Medulla oblongata (tissue), 1 donor: ENCODE measurements around the gene HLA-DQA2.
A peak's percentile ranks its signal among the peaks of the same experiment; 100 is the strongest.
"Not testable (repeated sequence)": the region's sequence is repeated elsewhere in the genome, so short reads cannot be mapped to it uniquely, and the experiment has no call there.

Experiments
- DNase-seq: peaks from one replicate; pipeline ENCODE4 v3.0.0-alpha.2; 2015; ENCODE audit errors: extremely low spot score

The HLA-DQA2 gene

DNA sequence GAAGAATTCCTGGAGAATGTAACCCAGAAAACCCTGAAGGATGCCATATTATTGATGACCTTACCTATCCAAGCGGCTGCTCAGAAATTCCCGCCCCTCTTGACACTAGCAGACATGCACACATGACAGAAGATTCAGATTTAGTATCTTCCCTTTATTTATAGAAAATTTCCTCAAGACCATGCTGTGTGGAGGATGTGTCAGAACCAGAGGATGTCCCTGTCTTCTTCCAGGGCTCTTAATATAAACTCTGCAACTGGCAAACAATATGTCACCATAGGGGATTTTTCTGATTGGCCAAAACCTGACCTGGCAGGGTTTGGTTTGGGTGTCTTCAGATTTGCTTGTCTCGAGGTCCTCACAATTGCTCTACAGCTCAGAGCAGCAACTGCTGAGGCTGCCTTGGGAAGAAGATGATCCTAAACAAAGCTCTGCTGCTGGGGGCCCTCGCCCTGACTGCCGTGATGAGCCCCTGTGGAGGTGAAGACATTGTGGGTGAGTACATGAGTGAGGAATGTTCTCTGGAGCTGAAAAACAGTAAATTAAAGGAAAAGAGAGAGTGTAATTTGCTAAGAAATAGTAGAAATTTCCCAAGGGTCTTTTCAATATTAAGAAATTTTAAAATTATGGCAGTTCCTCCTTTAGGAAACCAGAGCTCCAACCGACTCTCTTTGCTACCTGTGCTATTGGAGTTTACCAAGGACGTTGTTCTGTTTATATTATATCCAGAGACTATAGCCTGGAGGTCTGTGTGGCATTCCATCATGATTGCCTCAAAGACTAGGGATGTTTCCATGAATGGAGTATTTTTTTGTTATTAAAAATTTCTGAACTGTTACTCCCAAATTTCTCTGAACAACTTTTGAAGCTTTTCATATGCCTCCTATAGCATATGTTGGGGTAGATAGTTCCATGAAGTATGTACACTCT lies at the start of gene HLA-DQA2:
Gene HLA-DQA2, plus strand, starts transcription at position 361 of the 930 bp plus-strand sequence. Its CDS starts 53 bp downstream, at position 414.
- DNase-seq: no peak

GRCh38 chr6:32692019-32692418 lies 49.2 kb upstream of the HLA-DQA2 start:
- DNase-seq: peak; percentile 1

- DNase-seq: peak; percentile 1
Observed at GRCh38 chr6:32697031-32697430, 44.2 kb upstream of the HLA-DQA2 start.

- peak; percentile 81 for DNase-seq
Observed at GRCh38 chr6:32700391-32701040, 40.7 kb upstream of the HLA-DQA2 start.

DNA sequence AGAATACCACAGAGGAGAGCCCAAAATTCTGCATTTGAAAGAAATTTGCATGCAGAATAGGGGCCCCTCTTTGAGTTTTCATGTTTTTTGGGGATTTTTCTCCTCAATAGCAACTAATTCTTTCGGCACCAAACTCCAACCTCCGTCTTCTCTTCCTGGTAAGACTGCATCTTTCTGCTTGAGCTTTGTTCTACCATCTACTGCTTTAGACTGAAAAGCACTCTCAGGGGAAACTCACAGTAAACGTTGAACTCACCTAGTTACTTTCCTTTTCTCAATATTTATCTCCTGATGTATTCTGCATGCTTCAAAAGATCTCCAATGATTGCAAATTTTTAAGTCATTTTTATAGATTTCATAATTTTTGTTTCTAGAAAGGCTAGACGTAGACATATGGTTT lies 37.8 kb upstream of the HLA-DQA2 start:
- DNase-seq: no peak

DNA sequence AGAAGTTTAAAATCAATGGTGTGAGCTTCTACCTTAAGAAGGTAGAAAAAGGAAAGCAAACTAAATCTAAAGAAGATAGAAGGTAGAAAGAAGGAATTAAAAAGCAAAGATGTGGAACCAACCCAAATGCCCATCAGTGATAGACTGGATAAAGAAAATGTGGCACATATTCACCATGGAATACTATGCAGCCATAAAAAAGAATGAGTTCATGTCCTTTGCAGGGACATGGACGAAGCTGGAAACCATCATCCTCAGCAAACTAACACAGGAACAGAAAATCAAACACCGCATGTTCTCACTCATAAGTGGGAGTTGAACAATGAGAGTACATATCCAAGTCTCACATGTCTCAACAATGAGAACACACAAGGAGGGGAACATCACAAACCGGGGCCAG lies 36.0 kb upstream of the HLA-DQA2 start:
- DNase-seq: not testable (repeated sequence)

GRCh38 chr6:32709625-32710024 lies 31.6 kb upstream of the HLA-DQA2 start:
- DNase-seq: no peak

- no peak for DNase-seq
Observed at GRCh38 chr6:32713241-32713640, 27.9 kb upstream of the HLA-DQA2 start.

DNA sequence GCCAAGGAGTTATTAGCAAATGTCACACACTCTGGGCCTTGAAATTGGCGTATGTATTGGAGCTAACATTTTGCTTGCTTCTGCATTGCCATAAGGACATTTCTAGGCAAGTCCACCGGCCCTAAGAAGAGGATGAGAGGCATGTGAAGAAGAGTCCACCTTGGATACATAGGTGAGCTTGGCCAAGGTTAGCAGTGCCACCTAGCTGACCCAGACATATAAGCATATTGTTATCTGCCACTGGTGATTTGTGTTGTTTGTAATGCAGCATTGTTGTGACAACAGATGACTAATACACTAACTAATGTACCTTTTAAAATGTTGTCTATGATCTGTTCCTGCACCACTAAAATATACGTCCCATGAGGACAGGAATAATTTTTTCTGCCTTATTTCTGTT lies 24.8 kb upstream of the HLA-DQA2 start:
- DNase-seq: no peak

GRCh38 chr6:32718879-32719278 lies 22.3 kb upstream of the HLA-DQA2 start:
- DNase-seq: no peak

DNA sequence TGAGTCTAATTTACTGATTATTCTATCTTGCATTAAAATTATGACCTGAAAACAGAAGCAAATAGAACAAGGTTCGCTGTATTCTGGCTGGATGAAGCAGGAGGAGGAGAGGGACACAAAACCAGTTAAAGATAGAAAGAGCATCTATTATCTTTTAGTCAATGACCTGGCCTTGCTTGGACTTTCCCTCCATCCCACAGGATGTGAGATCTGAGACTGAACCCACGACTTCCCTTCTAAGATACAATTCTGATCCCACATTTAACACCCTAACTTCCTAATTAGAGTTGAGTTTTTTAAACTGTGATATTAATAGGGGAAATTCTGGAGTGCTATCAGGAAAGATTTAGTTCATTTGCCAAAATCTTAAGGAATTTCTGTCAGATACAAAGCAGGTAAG lies 3.1 kb upstream of the HLA-DQA2 start:
- DNase-seq: no peak

GRCh38 chr6:32742374-32742773 lies 1.2 kb downstream of the HLA-DQA2 start:
- no peak for DNase-seq

GRCh38 chr6:32744776-32745175 lies 3.6 kb downstream of the HLA-DQA2 start:
- DNase-seq: no peak

DNA sequence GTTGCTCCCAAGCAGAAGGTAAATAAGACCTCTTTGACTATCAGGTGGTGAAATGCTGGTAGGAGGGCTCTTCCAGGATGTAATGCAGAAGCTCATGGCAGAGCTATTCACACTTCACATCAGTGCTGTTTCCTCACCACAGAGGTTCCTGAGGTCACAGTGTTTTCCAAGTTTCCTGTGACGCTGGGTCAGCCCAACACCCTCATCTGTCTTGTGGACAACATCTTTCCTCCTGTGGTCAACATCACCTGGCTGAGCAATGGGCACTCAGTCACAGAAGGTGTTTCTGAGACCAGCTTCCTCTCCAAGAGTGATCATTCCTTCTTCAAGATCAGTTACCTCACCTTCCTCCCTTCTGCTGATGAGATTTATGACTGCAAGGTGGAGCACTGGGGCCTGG lies 4.5 kb downstream of the HLA-DQA2 start:
- not testable (repeated sequence) for DNase-seq

DNA sequence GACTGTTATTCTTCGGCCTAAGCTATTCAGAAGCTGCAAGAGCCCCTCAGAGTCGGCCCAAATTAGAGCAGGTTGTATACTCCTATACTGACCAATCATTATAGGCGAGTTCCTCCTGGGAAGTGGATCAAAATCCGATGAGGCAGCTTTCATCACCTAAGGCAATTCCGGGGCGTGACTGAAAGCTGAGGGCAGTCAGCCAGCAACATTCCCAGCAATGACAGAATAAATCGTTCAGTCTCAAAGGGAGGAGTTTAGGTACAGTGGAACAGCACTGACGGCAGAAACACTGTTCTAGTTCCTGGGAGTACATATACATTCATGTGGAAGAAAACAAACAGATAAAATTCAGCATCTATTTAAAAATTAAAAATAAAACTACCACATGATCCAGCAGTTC lies 11.4 kb downstream of the HLA-DQA2 start:
- DNase-seq: no peak

DNA sequence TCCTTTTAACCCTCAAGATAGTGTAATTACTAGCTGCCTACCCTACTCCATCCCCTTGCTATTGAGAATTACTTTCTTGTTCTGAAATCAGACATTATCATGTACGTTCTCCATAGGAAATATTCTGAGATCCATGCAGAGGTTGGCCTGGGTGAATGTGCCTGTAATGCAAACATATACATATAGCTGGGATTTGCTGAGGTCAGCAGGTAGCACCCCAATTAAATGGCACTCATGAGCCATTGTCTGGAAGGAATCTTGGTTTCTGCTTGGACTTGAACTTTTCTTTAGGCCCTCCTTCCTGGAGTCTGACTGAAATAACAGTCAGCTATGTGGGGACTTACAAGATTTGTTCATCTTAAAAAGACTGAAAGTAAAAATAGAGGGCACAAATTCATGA lies 18.5 kb downstream of the HLA-DQA2 start:
- DNase-seq: no peak

GRCh38 chr6:32761072-32761471 lies 19.9 kb downstream of the HLA-DQA2 start:
- DNase-seq: no peak

GRCh38 chr6:32761548-32761947 lies 20.4 kb downstream of the HLA-DQA2 start:
- DNase-seq: no peak

GRCh38 chr6:32763421-32763820 lies 22.2 kb downstream of the HLA-DQA2 start, which contains the start of gene HLA-DQB2:
TSS of gene HLA-DQB2 (minus strand) at chr6:32763532. CDS start at chr6:32763470, 62 bp downstream.
- DNase-seq: peak; percentile 3

GRCh38 chr6:32764048-32764447 lies 22.9 kb downstream of the HLA-DQA2 start:
- DNase-seq: no peak

GRCh38 chr6:32772656-32773055 lies 31.5 kb downstream of the HLA-DQA2 start:
- DNase-seq: no peak

DNA sequence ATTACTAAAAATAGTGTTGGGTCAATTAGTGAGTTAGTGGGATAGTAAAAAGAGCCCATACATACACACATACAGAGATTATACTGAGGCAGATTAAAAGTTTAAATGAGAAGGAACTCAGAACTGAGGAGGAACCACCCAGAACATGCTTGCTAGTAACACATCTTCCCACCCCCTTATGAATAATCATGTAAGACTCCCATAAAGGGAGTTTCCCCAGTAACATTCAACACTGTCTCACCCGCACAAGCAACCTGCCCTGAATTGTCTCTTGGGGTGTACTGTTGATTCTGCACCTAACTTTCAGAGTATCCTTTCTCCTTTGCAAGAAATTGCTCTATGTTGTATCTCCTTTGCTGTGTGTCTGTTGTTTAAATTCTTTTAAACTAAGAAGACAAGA lies 33.2 kb downstream of the HLA-DQA2 start:
- DNase-seq: no peak

- DNase-seq: no peak
Observed at GRCh38 chr6:32775071-32775470, 33.9 kb downstream of the HLA-DQA2 start.
